ENCODE results near the gene ITGAE.

Gene ITGAE

DNA sequence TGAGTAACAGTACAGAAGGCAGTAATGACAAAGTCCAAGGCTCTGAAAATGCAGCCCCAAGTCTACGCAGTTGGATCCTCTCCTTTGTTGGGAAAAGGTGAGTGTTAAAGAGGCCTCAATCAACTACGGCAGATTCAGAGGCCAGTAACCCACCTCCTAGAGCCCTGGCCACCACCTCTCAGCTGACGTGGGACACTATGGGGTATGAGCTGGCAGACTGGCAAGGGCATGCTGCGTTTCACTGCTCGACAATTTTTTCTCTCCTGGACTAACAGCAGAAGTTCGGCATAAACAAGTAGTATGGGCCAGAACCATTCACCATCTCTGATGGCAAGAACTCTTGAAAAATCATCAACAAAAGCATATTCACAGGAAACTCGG, 27.9 kb upstream of the ITGAE start:
- TF ChIP-seq, protein P1, sequence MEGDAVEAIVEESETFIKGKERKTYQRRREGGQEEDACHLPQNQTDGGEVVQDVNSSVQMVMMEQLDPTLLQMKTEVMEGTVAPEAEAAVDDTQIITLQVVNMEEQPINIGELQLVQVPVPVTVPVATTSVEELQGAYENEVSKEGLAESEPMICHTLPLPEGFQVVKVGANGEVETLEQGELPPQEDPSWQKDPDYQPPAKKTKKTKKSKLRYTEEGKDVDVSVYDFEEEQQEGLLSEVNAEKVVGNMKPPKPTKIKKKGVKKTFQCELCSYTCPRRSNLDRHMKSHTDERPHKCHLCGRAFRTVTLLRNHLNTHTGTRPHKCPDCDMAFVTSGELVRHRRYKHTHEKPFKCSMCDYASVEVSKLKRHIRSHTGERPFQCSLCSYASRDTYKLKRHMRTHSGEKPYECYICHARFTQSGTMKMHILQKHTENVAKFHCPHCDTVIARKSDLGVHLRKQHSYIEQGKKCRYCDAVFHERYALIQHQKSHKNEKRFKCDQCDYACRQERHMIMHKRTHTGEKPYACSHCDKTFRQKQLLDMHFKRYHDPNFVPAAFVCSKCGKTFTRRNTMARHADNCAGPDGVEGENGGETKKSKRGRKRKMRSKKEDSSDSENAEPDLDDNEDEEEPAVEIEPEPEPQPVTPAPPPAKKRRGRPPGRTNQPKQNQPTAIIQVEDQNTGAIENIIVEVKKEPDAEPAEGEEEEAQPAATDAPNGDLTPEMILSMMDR (IDR thresholded peaks at IDR 0.05; ENCODE audit: low read length, missing control alignments) = no peak
- DNase-seq (ENCODE audit: low read depth) = no peak
- H3K4me3 ChIP-seq (replicated peaks; ENCODE audit: low read depth, low read length) = no peak overlapping the region

DNA sequence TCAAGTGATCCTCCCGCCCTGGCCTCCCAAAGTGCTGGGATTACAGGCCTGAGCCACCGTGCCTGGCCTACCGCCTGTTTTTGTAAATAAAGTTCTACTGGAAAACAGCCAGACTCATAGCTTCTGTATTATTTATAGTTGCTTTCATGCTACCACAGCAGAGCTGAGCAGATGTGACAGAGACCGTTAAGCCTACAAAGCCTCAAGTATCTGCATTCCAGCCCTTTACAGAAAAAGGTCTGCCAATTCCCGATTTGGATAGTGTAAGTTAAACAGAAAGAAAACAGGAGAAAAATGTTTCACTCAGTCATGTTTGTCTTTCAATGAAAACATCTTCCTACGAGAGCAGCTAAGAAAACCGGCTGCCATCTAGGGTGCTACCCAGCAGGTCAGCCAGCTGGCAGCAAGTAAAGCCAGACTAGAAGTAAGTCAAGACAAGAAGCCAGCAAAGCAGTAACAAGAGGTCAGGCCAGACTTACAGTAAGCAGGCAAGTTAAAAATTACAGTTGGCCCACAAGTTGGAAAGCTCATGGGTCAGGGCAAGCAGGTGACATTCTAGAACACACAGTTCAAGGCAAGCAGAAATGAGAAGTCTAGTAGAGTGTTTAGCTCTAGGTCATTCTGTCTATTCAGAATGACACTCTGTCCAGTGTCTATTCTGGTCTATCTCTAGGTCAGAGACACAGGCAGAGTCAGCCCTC, 27.3 kb upstream of the ITGAE start:
- H3K4me3 ChIP-seq (replicated peaks; ENCODE audit: low read depth, low read length) = no peak overlapping the region
- TF ChIP-seq, protein P1 (IDR thresholded peaks at IDR 0.05; ENCODE audit: low read length, missing control alignments) = no peak
- no peak for DNase-seq (ENCODE audit: low read depth)

DNA sequence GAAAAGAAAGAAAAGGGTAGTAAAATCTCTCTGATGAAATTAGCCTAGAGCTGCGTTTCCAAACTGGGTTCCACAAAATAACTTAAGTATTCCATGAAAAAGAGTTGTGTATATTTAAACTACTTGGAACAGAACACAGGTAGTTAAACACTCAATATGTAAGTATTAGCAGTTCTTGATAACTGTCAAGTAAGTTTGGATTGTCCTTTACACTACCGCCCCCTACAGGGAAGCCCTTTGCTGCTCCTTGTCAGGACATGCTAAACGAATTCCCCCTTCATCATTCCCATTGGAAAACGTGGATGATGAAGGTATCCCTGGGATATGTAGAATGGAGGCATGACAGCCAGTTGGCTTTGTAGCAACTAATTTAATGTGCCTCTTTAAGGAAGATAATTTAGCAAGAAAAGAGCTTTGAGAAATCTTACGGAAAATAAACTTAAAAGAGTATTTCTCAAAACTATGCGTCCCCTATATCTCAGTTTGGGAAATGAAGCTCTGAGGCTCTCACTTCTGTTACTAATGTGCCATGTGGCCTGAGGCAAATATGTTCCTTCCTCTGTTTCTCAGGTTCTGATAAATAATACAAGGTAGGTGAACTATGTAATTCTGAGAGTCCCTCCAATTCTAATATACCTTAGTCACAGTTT, 26.3 kb upstream of the ITGAE start:
- TF ChIP-seq, protein P1 (IDR thresholded peaks at IDR 0.05; ENCODE audit: low read length, missing control alignments) = peak; percentile 88
- H3K4me3 ChIP-seq (replicated peaks; ENCODE audit: low read depth, low read length) = no peak overlapping the region
- DNase-seq (ENCODE audit: low read depth) = peak; percentile 84

DNA sequence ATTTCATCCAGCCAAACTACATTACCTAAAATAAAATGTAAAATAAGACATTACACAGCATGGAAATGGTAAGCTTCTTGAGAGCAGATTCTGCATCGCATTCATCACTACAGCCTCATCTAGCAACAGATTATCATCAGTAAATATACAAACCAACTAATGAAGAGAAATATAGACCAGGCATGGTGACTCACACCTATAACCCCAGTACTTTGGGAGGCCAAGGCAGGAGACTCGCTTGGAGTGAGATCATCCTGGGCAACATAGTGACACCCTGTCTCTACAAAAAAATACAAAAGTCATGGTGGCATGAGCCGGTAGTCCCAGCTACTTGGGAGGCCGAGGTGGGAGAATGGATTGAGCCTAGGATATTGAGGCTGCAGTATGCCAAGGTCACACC, 25.2 kb upstream of the ITGAE start:
- H3K4me3 ChIP-seq (replicated peaks; ENCODE audit: low read depth, low read length) = no peak overlapping the region
- TF ChIP-seq, protein P1 (IDR thresholded peaks at IDR 0.05; ENCODE audit: low read length, missing control alignments) = no peak
- no peak for DNase-seq (ENCODE audit: low read depth)

DNA sequence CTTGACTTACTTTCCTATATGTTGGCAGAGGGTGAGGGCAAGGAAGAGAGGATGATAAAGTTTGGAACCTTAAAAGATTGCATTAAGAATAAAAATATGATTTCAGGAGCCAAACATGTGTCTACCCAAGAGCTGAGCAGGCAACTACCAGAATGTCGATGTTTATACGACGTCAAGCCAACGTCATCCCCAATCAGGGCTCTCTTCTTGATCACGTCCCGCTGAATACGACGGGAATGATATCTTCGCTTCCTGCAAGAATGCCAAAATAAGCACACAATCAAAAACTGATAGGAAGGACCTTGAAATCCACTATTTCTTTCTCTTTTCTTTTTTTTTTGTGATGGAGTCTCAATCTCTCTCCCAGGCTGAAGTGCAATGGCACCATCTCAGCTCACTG, 20.1 kb upstream of the ITGAE start:
- H3K4me3 ChIP-seq (replicated peaks; ENCODE audit: low read depth, low read length) = no peak overlapping the region
- no peak for DNase-seq (ENCODE audit: low read depth)
- TF ChIP-seq, protein P1 (IDR thresholded peaks at IDR 0.05; ENCODE audit: low read length, missing control alignments) = no peak

DNA sequence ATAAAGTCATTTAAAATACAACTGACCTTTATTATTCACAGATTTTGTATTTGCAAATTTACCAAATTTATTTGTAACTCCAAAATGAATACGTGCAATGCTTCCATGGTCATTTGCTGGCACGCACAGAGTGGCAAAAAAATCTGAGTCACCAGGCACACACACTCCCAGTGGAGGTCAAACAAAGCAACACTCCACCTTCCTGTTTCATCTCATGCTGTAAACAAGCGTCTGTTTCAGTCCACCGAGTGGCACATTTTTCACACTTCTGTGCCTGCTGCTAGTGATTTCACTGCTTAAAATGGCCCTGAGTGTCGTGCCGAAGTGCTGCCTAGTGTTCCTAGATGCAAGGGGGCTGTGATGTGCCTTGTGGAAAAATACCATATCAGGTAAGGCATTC, 17.8 kb upstream of the ITGAE start:
- no peak overlapping the region for H3K4me3 ChIP-seq (replicated peaks; ENCODE audit: low read depth, low read length)
- TF ChIP-seq, protein P1 (IDR thresholded peaks at IDR 0.05; ENCODE audit: low read length, missing control alignments) = no peak

More for the DNA sequence above, 17.8 kb upstream of the ITGAE start:
- peak; percentile 16 for DNase-seq (ENCODE audit: low read depth)
